Panc1 (cell line): ENCODE data around the gene EPHA3. TPM values are rescaled to one million over a fixed set of nuclear protein-coding genes. Genes with fewer than 3 reads are reported as not detected.

ENCODE experiments used
- ATAC-seq: fragments of 200-7000 bp; cut with Tn5 transposase; 2 replicates; pipeline ENCODE4 v1.9.1; 2020; ENCODE audit warnings: mild to moderate bottlenecking, moderate library complexity
- BruUV-seq: library from RNA; stranded (reverse); fragments of 400-500 nt; replicated peaks from 2 replicates; lab custom pipeline; 2021; lab: Mats Ljungman, UMichigan
- CTCF ChIA-PET: fragments of 300-600 bp; sonication (Branson Sonifier 250); formaldehyde crosslinking; loops from one replicate; lab custom pipeline; 2022; ENCODE audit warnings: antibody characterized with exemption; lab: Charles Lee
- POLR2A ChIA-PET: fragments of 300-600 bp; sonication (Branson Sonifier 250); formaldehyde crosslinking; loops from one replicate; lab custom pipeline; 2022; ENCODE audit warnings: antibody characterized with exemption; lab: Charles Lee
- DNase-seq: peaks from one replicate; pipeline ENCODE4 v3.0.0-alpha.2; 2010; ENCODE audit warnings: low read depth, low spot score
- H3K27ac ChIP-seq: 2 replicates; pipeline ENCODE4 v1.5.1; 2011; ENCODE audit warnings: mild to moderate bottlenecking, low read length, inconsistent platforms
- H3K27me3 ChIP-seq: fragments of 200-500 bp; sonication (Bioruptor generic); 2 replicates; pipeline ENCODE4 v1.6.0; 2014; ENCODE audit warnings: low read length, inconsistent platforms; ENCODE audit not compliant: control insufficient read depth, insufficient read depth
- H3K36me3 ChIP-seq: fragments of 200-500 bp; sonication (Bioruptor generic); 2 replicates; pipeline ENCODE4 v1.5.1; 2014; ENCODE audit warnings: inconsistent platforms, mild to moderate bottlenecking, low read length, moderate library complexity; ENCODE audit not compliant: control insufficient read depth, insufficient read depth
- H3K4me1 ChIP-seq: 2 replicates; pipeline ENCODE4 v1.5.1; 2011; ENCODE audit warnings: inconsistent platforms, mild to moderate bottlenecking, low read length, moderate library complexity; ENCODE audit not compliant: control insufficient read depth, insufficient read depth
- H3K4me3 ChIP-seq, 2 experiments: 2 replicates each; pipeline ENCODE4 v1.5.1; 2011 to 2012; ENCODE audit warnings: low read depth in 2 of 2, low read length in 2 of 2, mild to moderate bottlenecking in 2 of 2, inconsistent platforms in 1 of 2, moderate library complexity in 1 of 2
- H3K9me3 ChIP-seq: fragments of 200-500 bp; sonication (Bioruptor generic); 2 replicates; pipeline ENCODE4 v1.5.1; 2014; ENCODE audit warnings: low read depth, mild to moderate bottlenecking, inconsistent platforms, low read length, moderate library complexity; ENCODE audit not compliant: control insufficient read depth, insufficient read depth
- CTCF ChIP-seq: fragments of 450-650 bp; IDR thresholded peaks from 2 replicates; pipeline ENCODE4 v1.5.1; 2017; ENCODE audit warnings: mild to moderate bottlenecking
- POLR2AphosphoS5 ChIP-seq: IDR thresholded peaks from 2 replicates; pipeline ENCODE4 v1.6.1; 2012; ENCODE audit warnings: mild to moderate bottlenecking, low read depth, low read length, moderate library complexity
- REST ChIP-seq, 2 experiments: IDR thresholded peaks; 2 replicates each; pipeline ENCODE4 v1.6.1; 2011 to 2012; ENCODE audit warnings: low read depth in 2 of 2, control low read depth in 1 of 2, low read length in 1 of 2, mild to moderate bottlenecking in 1 of 2, moderate library complexity in 1 of 2; ENCODE audit not compliant: insufficient read depth in 1 of 2
- SIN3A ChIP-seq: IDR thresholded peaks from 2 replicates; pipeline ENCODE4 v1.6.1; 2012; ENCODE audit warnings: low read depth, mild to moderate bottlenecking, low read length, moderate library complexity, borderline replicate concordance; ENCODE audit not compliant: insufficient read depth
- TCF7L2 ChIP-seq: IDR thresholded peaks from 2 replicates; pipeline ENCODE4 v1.6.1; 2011; ENCODE audit warnings: mild to moderate bottlenecking, low read depth, low read length, inconsistent platforms
- in situ Hi-C: cut with HindIII; loops from 2 replicates; pipeline ENCODE4 v1.10.0; 2016; ENCODE audit warnings: low sequenced_read_pairs, low pct_unique_long_range_greater_than_20kb
- intact Hi-C: fragments of 100-400 bp; cut with micrococcal nuclease; formaldehyde crosslinking; loops from one replicate; pipeline ENCODE4 v1.10.0; 2022; ENCODE audit not compliant: unreplicated experiment
- total RNA-seq: library from RNA; stranded (reverse); gene quantifications from one replicate; pipeline ENCODE4 v1.2.1, GENCODE V29; 2021; ENCODE audit not compliant: unreplicated experiment

Gene EPHA3
- total RNA-seq, 1 experiment from 2014 or later, result 0.05 TPM

GRCh38 chr3:89372456-89372855 is 265.0 kb downstream of the EPHA3 start:
- H3K9me3 ChIP-seq, result no peaks in the 10 kb centered on the region
- no peak for DNase-seq
- in situ Hi-C loops, result no loop called here
- CTCF ChIA-PET, result no interaction called here
- no peak overlapping the region for H3K4me3 ChIP-seq
- intact Hi-C loops, result no loop called here
- H3K27ac ChIP-seq, result no peak overlapping the region
- TF ChIP-seq REST (IDR thresholded peaks at IDR 0.05; ENCODE audit: insufficient read depth in 1 of 2, low read depth in 2 of 2, low read length in 1 of 2), result no peak
- TF ChIP-seq SIN3A, result no peak
- TF ChIP-seq POLR2AphosphoS5, result no peak
- no peak for TF ChIP-seq CTCF
- no peak for TF ChIP-seq TCF7L2
- POLR2A ChIA-PET, result no interaction called here
- BruUV-seq, result no TSS peak
- H3K27me3 ChIP-seq, result no peaks in the 10 kb centered on the region
- H3K36me3 ChIP-seq, result no peaks in the 10 kb centered on the region
- ATAC-seq, result no peak
- H3K4me1 ChIP-seq, result no peaks in the 10 kb centered on the region

GRCh38 chr3:89373434-89373833 is 266.0 kb downstream of the EPHA3 start:
- H3K36me3 ChIP-seq, result no peaks in the 10 kb centered on the region
- ATAC-seq (no peak), DNase-seq (no peak)
- BruUV-seq, result no TSS peak
- H3K27ac ChIP-seq, result no peak overlapping the region
- no peaks in the 10 kb centered on the region for H3K4me1 ChIP-seq
- no peaks in the 10 kb centered on the region for H3K27me3 ChIP-seq
- ChIA-PET CTCF (no interaction called here), POLR2A (no interaction called here)
- no peak for TF ChIP-seq REST (IDR thresholded peaks at IDR 0.05; ENCODE audit: insufficient read depth in 1 of 2, low read depth in 2 of 2, low read length in 1 of 2)
- TF ChIP-seq SIN3A, result no peak
- TF ChIP-seq CTCF, result no peak
- in situ Hi-C loops, result no loop called here
- intact Hi-C loops, result no loop called here
- no peaks in the 10 kb centered on the region for H3K9me3 ChIP-seq
- no peak overlapping the region for H3K4me3 ChIP-seq
